HepG2 (cell line): Measurements from ENCODE around the gene RNU2-63P. TPM values are rescaled to one million over a fixed set of nuclear protein-coding genes. Genes with fewer than 3 reads are reported as not detected.

Experiments used
- ATF3 ChIP-seq: sonication (generic); formaldehyde crosslinking; IDR thresholded peaks from 2 replicates; pipeline ENCODE4 v1.4.0; 2020; ENCODE audit warnings: missing genetic modification reagents
- BRCA1 ChIP-seq: sonication (generic); formaldehyde crosslinking; IDR thresholded peaks from 2 replicates; pipeline ENCODE4 v1.4.0; 2020; ENCODE audit warnings: missing genetic modification reagents
- FOXJ3 ChIP-seq: sonication (generic); formaldehyde crosslinking; IDR thresholded peaks from 2 replicates; pipeline ENCODE4 v1.4.0; 2020; ENCODE audit warnings: missing genetic modification reagents, mild to moderate bottlenecking, borderline replicate concordance
- GFI1 ChIP-seq: sonication (generic); formaldehyde crosslinking; IDR thresholded peaks from 2 replicates; pipeline ENCODE4 v1.5.0; 2020; ENCODE audit warnings: missing genetic modification reagents, mild to moderate bottlenecking, borderline replicate concordance
- HDAC6 ChIP-seq: fragments of 200-600 bp; sonication (generic); IDR thresholded peaks from 2 replicates; pipeline ENCODE4 v1.7.0; 2017; ENCODE audit warnings: mild to moderate bottlenecking, antibody characterized with exemption, low read length, low read depth
- JUN ChIP-seq: sonication (generic); formaldehyde crosslinking; IDR thresholded peaks from 2 replicates; pipeline ENCODE4 v1.4.0; 2020; ENCODE audit warnings: mild to moderate bottlenecking, missing genetic modification reagents
- KMT2B ChIP-seq: IDR thresholded peaks from 2 replicates; pipeline ENCODE4 v1.6.1; 2016; ENCODE audit warnings: missing genetic modification reagents, missing compliant biosample characterization
- MTF2 ChIP-seq: sonication (generic); formaldehyde crosslinking; IDR thresholded peaks from 2 replicates; pipeline ENCODE4 v1.5.0; 2020; ENCODE audit warnings: missing genetic modification reagents, borderline replicate concordance
- RFX3 ChIP-seq: IDR thresholded peaks from 2 replicates; pipeline ENCODE4 v1.6.1; 2016; ENCODE audit warnings: missing biosample characterization, missing genetic modification reagents
- RNF219 ChIP-seq: sonication (generic); formaldehyde crosslinking; IDR thresholded peaks from 2 replicates; pipeline ENCODE4 v1.5.0; 2020; ENCODE audit warnings: mild to moderate bottlenecking, missing genetic modification reagents
- SOX13 ChIP-seq, 3 experiments: fragments of 450-650 bp in 1 of 3; sonication (generic) in 1 of 3; formaldehyde crosslinking in 1 of 3; IDR thresholded peaks in 2 of 3; conservative IDR thresholded peaks in 1 of 3; 2 replicates each; pipeline versions ENCODE4 v1.5.0 to v1.6.1; 2016 to 2020; ENCODE audit warnings: antibody characterized with exemption in 1 of 3, mild to moderate bottlenecking in 1 of 3, missing compliant biosample characterization in 1 of 3, missing genetic modification reagents in 1 of 3, moderate library complexity in 1 of 3
- SRF ChIP-seq: IDR thresholded peaks from 2 replicates; pipeline ENCODE4 v1.6.1; 2011; ENCODE audit warnings: mild to moderate bottlenecking, low read depth, low read length, moderate library complexity
- STAG1 ChIP-seq: sonication (generic); formaldehyde crosslinking; IDR thresholded peaks from 2 replicates; pipeline ENCODE4 v1.4.0; 2020; ENCODE audit warnings: missing genetic modification reagents
- TFDP1 ChIP-seq: IDR thresholded peaks from 2 replicates; pipeline ENCODE4 v1.6.1; 2016; ENCODE audit warnings: missing compliant biosample characterization, missing genetic modification reagents, borderline replicate concordance
- ZC3H4 ChIP-seq: sonication (generic); formaldehyde crosslinking; IDR thresholded peaks from 2 replicates; pipeline ENCODE4 v1.4.0; 2020; ENCODE audit warnings: missing genetic modification reagents, borderline replicate concordance
- ZNF124 ChIP-seq: sonication (generic); formaldehyde crosslinking; IDR thresholded peaks from 2 replicates; pipeline ENCODE4 v1.4.0; 2020; ENCODE audit warnings: missing genetic modification reagents
- ZNF547 ChIP-seq: sonication (generic); formaldehyde crosslinking; IDR thresholded peaks from 2 replicates; pipeline ENCODE4 v1.5.1; 2020; ENCODE audit warnings: mild to moderate bottlenecking, missing genetic modification reagents
- polyA plus RNA-seq, 8 experiments: library from polyadenylated mRNA; depleted of rRNA in 3 of 8; stranded (reverse) in 7 of 8; unstranded in 1 of 8; fragments of >200 nt; fragmentation: Illumina TruSeq in 4 of 8; extraction: Trizol in 4 of 8; gene quantifications; 2 replicates each; pipeline versions ENCODE4 v1.2.1 to v1.2.3, GENCODE V29; 2011 to 2016; ENCODE audit warnings: low read depth in 4 of 8, missing spikeins in 1 of 8, mixed read lengths in 1 of 8; ENCODE audit not compliant: insufficient read depth in 1 of 8
- total RNA-seq, 5 experiments: library from RNA; depleted of rRNA; stranded (reverse); fragments of >200 nt; fragmentation: Illumina TruSeq; extraction: Trizol; gene quantifications; 2 replicates each; pipeline ENCODE4 v1.2.3, GENCODE V29; 2016; ENCODE audit warnings: low read depth in 1 of 5
- TF ChIP-seq, protein P1 (sequence below): sonication (generic); formaldehyde crosslinking; IDR thresholded peaks from 2 replicates; pipeline ENCODE4 v1.5.0; 2020; ENCODE audit warnings: mild to moderate bottlenecking, missing genetic modification reagents
- TF ChIP-seq, protein P2 (sequence below): sonication (generic); formaldehyde crosslinking; IDR thresholded peaks from 2 replicates; pipeline ENCODE4 v1.4.0; 2020; ENCODE audit warnings: missing genetic modification reagents
- TF ChIP-seq, protein P3 (sequence below): sonication (generic); formaldehyde crosslinking; IDR thresholded peaks from 2 replicates; pipeline ENCODE4 v1.9.0; 2021; ENCODE audit warnings: missing genetic modification reagents, borderline replicate concordance

RNU2-63P gene
- total and polyA plus RNA-seq, 2 of the 13 experiments (the other 11 are each of a cell fraction or from before 2014, with no cell fraction given): 6.8 TPM; not detected in 1

GRCh38 chr2:88055371-88056128 lies 39.2 kb upstream of the RNU2-63P start, which contains the start of gene KRCC1 (continued):
- TF ChIP-seq TFDP1 (CRISPR knock-in tag): peak; percentile 49; the same call in 1 of the 2 replicates
- TF ChIP-seq, protein P1, sequence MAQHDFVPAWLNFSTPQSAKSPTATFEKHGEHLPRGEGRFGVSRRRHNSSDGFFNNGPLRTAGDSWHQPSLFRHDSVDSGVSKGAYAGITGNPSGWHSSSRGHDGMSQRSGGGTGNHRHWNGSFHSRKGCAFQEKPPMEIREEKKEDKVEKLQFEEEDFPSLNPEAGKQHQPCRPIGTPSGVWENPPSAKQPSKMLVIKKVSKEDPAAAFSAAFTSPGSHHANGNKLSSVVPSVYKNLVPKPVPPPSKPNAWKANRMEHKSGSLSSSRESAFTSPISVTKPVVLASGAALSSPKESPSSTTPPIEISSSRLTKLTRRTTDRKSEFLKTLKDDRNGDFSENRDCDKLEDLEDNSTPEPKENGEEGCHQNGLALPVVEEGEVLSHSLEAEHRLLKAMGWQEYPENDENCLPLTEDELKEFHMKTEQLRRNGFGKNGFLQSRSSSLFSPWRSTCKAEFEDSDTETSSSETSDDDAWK (CRISPR knock-in tag): no peak
- TF ChIP-seq RFX3 (CRISPR knock-in tag): no peak
- TF ChIP-seq, protein P2, sequence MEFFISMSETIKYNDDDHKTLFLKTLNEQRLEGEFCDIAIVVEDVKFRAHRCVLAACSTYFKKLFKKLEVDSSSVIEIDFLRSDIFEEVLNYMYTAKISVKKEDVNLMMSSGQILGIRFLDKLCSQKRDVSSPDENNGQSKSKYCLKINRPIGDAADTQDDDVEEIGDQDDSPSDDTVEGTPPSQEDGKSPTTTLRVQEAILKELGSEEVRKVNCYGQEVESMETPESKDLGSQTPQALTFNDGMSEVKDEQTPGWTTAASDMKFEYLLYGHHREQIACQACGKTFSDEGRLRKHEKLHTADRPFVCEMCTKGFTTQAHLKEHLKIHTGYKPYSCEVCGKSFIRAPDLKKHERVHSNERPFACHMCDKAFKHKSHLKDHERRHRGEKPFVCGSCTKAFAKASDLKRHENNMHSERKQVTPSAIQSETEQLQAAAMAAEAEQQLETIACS: no peak; the same call in 1 of the 2 replicates
- TF ChIP-seq, protein P3, sequence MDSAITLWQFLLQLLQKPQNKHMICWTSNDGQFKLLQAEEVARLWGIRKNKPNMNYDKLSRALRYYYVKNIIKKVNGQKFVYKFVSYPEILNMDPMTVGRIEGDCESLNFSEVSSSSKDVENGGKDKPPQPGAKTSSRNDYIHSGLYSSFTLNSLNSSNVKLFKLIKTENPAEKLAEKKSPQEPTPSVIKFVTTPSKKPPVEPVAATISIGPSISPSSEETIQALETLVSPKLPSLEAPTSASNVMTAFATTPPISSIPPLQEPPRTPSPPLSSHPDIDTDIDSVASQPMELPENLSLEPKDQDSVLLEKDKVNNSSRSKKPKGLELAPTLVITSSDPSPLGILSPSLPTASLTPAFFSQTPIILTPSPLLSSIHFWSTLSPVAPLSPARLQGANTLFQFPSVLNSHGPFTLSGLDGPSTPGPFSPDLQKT (CRISPR knock-in tag): no peak
- peak; percentile 34; the same call in 1 of the 2 replicates for TF ChIP-seq ZC3H4 (CRISPR knock-in tag)
- TF ChIP-seq ZNF124 (CRISPR knock-in tag): peak; percentile 25; the same call in 1 of the 2 replicates
- no peak for TF ChIP-seq RNF219
- TF ChIP-seq GFI1 (CRISPR knock-in tag): peak; percentile 79
- no peak; the same call in 1 of the 2 replicates for TF ChIP-seq STAG1 (CRISPR knock-in tag)
- no peak for TF ChIP-seq HDAC6
- TF ChIP-seq ATF3: peak; percentile 71
- TF ChIP-seq SRF: no peak
- peak; percentile 79 for TF ChIP-seq KMT2B (CRISPR knock-in tag)
- peak; percentile 75; the same call in 1 of the 2 replicates for TF ChIP-seq JUN (CRISPR knock-in tag)
- no peak for TF ChIP-seq MTF2 (CRISPR knock-in tag)
- no peak for TF ChIP-seq BRCA1 (CRISPR knock-in tag)
- TF ChIP-seq FOXJ3 (CRISPR knock-in tag): peak; percentile 23; the same call in 1 of the 2 replicates
- 0 out of 2 replicates have a peak, but pooled peaks have one; percentile 38 for TF ChIP-seq SOX13 (IDR thresholded peaks at IDR 0.05)
- TF ChIP-seq SOX13 (CRISPR knock-in tag; conservative IDR thresholded peaks at IDR 0.05 in 1 of 2, IDR thresholded peaks at IDR 0.05 in 1 of 2): peak in 1 of 2 experiments; percentile 55; a peak in 1 of 4 replicates
- peak; percentile 97 for TF ChIP-seq ZNF547 (CRISPR knock-in tag)
